Measurements from ENCODE around the gene EMSY. TPM values are rescaled to one million over a fixed set of nuclear protein-coding genes. Genes with fewer than 3 reads are reported as not detected.
A peak's percentile ranks its signal among the peaks of the same experiment; 100 is the strongest.

EMSY gene
- total RNA-seq, 1 experiment from 2014 or later: 19.7 TPM

DNA sequence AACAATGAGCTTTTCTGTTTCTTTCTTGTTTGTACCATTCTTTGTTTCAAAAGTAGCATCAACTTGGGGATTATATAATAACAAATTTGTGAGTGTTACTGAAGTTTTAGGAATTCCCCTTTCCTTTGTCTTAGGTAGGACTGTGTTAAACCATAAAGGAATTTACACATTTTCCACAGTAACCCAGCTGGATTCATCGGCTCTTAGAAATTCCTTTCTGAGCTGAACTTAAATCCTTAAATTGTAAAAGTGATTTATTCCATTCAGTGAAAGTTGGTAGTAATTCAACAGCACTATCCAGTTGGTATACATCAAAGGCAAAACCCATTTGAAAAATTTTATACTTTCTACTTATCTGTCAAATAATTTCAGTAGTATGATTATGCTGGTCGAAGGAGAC lies 11.8 kb downstream of the EMSY start:
- POLR2A ChIA-PET: interaction anchor here (2.2 kb wide), 1 partner anchor 12 kb away, joined by 8 read pairs; no protein-coding TSS in a partner anchor
- Mint-ChIP-seq H3K4me3 (ENCODE audit: unreplicated experiment) (no peak overlapping the region), H3K27me3 (ENCODE audit: insufficient read depth, unreplicated experiment) (no peaks in the 10 kb centered on the region), H3K27ac (ENCODE audit: low read depth, unreplicated experiment) (no peak overlapping the region), H3K4me1 (ENCODE audit: insufficient read depth, unreplicated experiment) (no peaks in the 10 kb centered on the region), H3K9me3 (ENCODE audit: unreplicated experiment) (no peaks in the 10 kb centered on the region), H3K36me3 (ENCODE audit: insufficient read depth, unreplicated experiment) (peaks cover 25% of the 10 kb centered on the region)
- no peak for DNase-seq (ENCODE audit: unreplicated experiment)
- TF ChIP-seq, protein P1, sequence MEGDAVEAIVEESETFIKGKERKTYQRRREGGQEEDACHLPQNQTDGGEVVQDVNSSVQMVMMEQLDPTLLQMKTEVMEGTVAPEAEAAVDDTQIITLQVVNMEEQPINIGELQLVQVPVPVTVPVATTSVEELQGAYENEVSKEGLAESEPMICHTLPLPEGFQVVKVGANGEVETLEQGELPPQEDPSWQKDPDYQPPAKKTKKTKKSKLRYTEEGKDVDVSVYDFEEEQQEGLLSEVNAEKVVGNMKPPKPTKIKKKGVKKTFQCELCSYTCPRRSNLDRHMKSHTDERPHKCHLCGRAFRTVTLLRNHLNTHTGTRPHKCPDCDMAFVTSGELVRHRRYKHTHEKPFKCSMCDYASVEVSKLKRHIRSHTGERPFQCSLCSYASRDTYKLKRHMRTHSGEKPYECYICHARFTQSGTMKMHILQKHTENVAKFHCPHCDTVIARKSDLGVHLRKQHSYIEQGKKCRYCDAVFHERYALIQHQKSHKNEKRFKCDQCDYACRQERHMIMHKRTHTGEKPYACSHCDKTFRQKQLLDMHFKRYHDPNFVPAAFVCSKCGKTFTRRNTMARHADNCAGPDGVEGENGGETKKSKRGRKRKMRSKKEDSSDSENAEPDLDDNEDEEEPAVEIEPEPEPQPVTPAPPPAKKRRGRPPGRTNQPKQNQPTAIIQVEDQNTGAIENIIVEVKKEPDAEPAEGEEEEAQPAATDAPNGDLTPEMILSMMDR (IDR thresholded peaks at IDR 0.05; ENCODE audit: unreplicated experiment): no peak
- BruUV-seq (replicated peaks): no TSS peak
- intact Hi-C loops (cut with micrococcal nuclease): no loop called here
- CTCF ChIA-PET: no interaction called here

DNA sequence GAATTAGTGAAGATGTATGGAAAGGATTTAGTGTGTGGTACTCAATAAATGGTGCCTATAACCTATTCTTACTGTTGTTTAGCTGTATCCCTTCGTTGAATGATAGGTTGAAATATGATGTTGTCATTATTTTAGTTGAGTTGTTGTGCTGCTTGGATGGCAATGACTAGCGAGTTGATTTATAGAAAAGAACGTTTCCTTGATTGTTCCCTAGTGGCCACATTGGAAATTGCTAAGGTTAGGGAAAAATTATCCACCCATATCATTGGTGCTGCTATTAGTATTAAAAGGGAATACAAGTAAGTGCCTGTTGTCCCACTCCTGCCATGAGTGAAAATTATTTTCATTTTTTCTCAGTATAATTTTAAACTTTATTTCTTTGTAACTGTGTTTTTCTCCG lies 14.5 kb downstream of the EMSY start:
- Mint-ChIP-seq H3K4me3 (ENCODE audit: unreplicated experiment) (no peak overlapping the region), H3K27me3 (ENCODE audit: insufficient read depth, unreplicated experiment) (no peaks in the 10 kb centered on the region), H3K9me3 (ENCODE audit: unreplicated experiment) (no peaks in the 10 kb centered on the region), H3K27ac (ENCODE audit: low read depth, unreplicated experiment) (no peak overlapping the region), H3K4me1 (ENCODE audit: insufficient read depth, unreplicated experiment) (no peaks in the 10 kb centered on the region), H3K36me3 (ENCODE audit: insufficient read depth, unreplicated experiment) (peaks cover 29% of the 10 kb centered on the region)
- POLR2A ChIA-PET: interaction anchor here (0.6 kb wide), 1 partner anchor 619 kb away, joined by 3 read pairs; no protein-coding TSS in a partner anchor
- TF ChIP-seq, protein P1 (IDR thresholded peaks at IDR 0.05; ENCODE audit: unreplicated experiment): no peak
- BruUV-seq (replicated peaks): no TSS peak
- CTCF ChIA-PET: interaction anchor here (0.5 to 1.9 kb wide), 11 partner anchors 8 to 1962 kb away, joined by 3 to 7 read pairs (median 4); no protein-coding TSS in a partner anchor
- peak; percentile 5 for DNase-seq (ENCODE audit: unreplicated experiment)
- intact Hi-C loops (cut with micrococcal nuclease): no loop called here

DNA sequence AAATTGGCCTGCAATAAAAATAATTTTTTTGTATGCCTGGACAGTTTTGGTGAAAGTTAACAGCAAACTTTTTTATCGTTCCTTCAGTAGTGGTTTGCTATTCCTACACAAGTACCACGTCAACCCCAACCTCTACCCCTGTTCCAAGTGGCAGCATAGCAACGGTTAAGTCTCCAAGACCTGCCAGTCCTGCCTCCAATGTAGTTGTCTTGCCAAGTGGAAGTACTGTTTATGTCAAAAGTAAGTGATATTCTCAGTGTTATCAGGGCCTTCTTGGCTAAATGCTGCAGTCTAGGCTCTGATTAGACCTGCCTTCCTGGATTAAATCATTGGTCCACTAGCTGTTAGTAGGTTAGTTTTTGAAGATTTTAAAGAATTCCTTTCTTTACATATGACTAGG lies 15.0 kb downstream of the EMSY start:
- BruUV-seq (replicated peaks): no TSS peak
- Mint-ChIP-seq H3K4me3 (ENCODE audit: unreplicated experiment) (no peak overlapping the region), H3K27me3 (ENCODE audit: insufficient read depth, unreplicated experiment) (no peaks in the 10 kb centered on the region), H3K4me1 (ENCODE audit: insufficient read depth, unreplicated experiment) (no peaks in the 10 kb centered on the region), H3K36me3 (ENCODE audit: insufficient read depth, unreplicated experiment) (peaks cover 28% of the 10 kb centered on the region), H3K9me3 (ENCODE audit: unreplicated experiment) (no peaks in the 10 kb centered on the region), H3K27ac (ENCODE audit: low read depth, unreplicated experiment) (no peak overlapping the region)
- TF ChIP-seq, protein P1 (IDR thresholded peaks at IDR 0.05; ENCODE audit: unreplicated experiment): no peak
- POLR2A ChIA-PET: interaction anchor here (0.7 kb wide), 1 partner anchor 68 kb away, joined by 3 read pairs; no protein-coding TSS in a partner anchor
- CTCF ChIA-PET: interaction anchor here (0.5 to 1.1 kb wide), 7 partner anchors 7 to 141 kb away, joined by 3 to 5 read pairs (median 4); no protein-coding TSS in a partner anchor
- no peak for DNase-seq (ENCODE audit: unreplicated experiment)
- intact Hi-C loops (cut with micrococcal nuclease): no loop called here

GRCh38 chr11:76462317-76462716 lies 17.5 kb downstream of the EMSY start:
- Mint-ChIP-seq H3K27me3 (ENCODE audit: insufficient read depth, unreplicated experiment) (no peaks in the 10 kb centered on the region), H3K9me3 (ENCODE audit: unreplicated experiment) (no peaks in the 10 kb centered on the region), H3K27ac (ENCODE audit: low read depth, unreplicated experiment) (no peak overlapping the region), H3K4me1 (ENCODE audit: insufficient read depth, unreplicated experiment) (no peaks in the 10 kb centered on the region), H3K36me3 (ENCODE audit: insufficient read depth, unreplicated experiment) (peaks cover 44% of the 10 kb centered on the region), H3K4me3 (ENCODE audit: unreplicated experiment) (no peak overlapping the region)
- intact Hi-C loops (cut with micrococcal nuclease): no loop called here
- ChIA-PET CTCF (interaction anchor here (0.6 kb wide), 2 partner anchors 253 to 846 kb away, joined by 3 read pairs; no protein-coding TSS in a partner anchor), POLR2A (interaction anchor here (1.4 kb wide), 1 partner anchor 17 kb away, joined by 4 read pairs; the partner anchor contains the start of gene EMSY)
- no TSS peak for BruUV-seq (replicated peaks)
- DNase-seq (ENCODE audit: unreplicated experiment): no peak
- TF ChIP-seq, protein P1 (IDR thresholded peaks at IDR 0.05; ENCODE audit: unreplicated experiment): no peak

All from MCF 10A (cell line).